Esophagus muscularis mucosa (tissue), 3 donors: ENCODE results near the gene RBM20.

Source experiments
- POLR2A ChIP-seq: fragments of 450-650 bp; IDR thresholded peaks from one replicate; pipeline ENCODE4 v1.6.1; 2017; ENCODE audit warnings: antibody characterized with exemption, moderate library complexity, mild to moderate bottlenecking, low read depth
- POLR2AphosphoS5 ChIP-seq, 2 donors: sonication (generic); formaldehyde crosslinking; IDR thresholded peaks; one replicate each; pipeline ENCODE4 v1.6.1; 2017; ENCODE audit warnings: antibody characterized with exemption in 2 of 2
- TF ChIP-seq, protein P1 (sequence below), 3 experiments: fragments of 200-600 bp in 2 of 3; fragments of 450-650 bp in 1 of 3; sonication (generic) in 2 of 3; IDR thresholded peaks; one replicate each; pipeline ENCODE4 v1.5.1; 2017 to 2019; ENCODE audit warnings: antibody characterized with exemption in 3 of 3, mild to moderate bottlenecking in 2 of 3, moderate library complexity in 1 of 3

DNA sequence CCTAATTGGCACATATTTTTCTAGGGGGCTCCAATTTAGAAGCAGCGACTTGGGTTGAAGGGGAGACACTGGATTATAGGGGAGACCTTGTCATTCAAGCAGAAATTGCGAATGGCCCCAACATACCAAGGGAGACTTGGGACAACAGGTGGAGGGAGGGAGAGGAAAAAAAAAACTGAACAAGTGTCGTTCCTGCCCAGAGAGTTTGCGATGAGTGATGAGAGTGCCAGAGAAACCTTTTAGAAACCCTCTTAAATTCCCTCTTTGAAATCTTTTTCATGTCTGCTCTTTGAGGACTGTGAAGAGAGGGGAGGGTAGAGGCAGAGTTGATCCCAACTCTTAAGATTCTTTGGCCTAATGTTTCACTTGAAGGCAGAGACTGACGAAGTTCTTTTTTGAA is 24.3 kb downstream of the RBM20 start:
- TF ChIP-seq, protein P1, sequence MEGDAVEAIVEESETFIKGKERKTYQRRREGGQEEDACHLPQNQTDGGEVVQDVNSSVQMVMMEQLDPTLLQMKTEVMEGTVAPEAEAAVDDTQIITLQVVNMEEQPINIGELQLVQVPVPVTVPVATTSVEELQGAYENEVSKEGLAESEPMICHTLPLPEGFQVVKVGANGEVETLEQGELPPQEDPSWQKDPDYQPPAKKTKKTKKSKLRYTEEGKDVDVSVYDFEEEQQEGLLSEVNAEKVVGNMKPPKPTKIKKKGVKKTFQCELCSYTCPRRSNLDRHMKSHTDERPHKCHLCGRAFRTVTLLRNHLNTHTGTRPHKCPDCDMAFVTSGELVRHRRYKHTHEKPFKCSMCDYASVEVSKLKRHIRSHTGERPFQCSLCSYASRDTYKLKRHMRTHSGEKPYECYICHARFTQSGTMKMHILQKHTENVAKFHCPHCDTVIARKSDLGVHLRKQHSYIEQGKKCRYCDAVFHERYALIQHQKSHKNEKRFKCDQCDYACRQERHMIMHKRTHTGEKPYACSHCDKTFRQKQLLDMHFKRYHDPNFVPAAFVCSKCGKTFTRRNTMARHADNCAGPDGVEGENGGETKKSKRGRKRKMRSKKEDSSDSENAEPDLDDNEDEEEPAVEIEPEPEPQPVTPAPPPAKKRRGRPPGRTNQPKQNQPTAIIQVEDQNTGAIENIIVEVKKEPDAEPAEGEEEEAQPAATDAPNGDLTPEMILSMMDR (IDR thresholded peaks at IDR 0.05), result no peak
- TF ChIP-seq POLR2AphosphoS5 (IDR thresholded peaks at IDR 0.05) (no peak), POLR2A (no peak)
